Stomach smooth muscle (tissue), 2 donors: Measurements from ENCODE around the gene OPN4.

Source experiments
- H3K27ac ChIP-seq: one replicate; pipeline ENCODE4 v1.7.0; 2013; ENCODE audit warnings: mild to moderate bottlenecking, low read length, inconsistent platforms
- H3K27me3 ChIP-seq, 2 donors: one replicate each; pipeline ENCODE4 v1.7.0; 2013; ENCODE audit warnings: low read length in 2 of 2; ENCODE audit not compliant: insufficient read depth in 2 of 2, control insufficient read depth in 1 of 2
- H3K36me3 ChIP-seq, 2 donors: one replicate each; pipeline ENCODE4 v1.7.0; 2013; ENCODE audit warnings: low read length in 2 of 2; ENCODE audit not compliant: control insufficient read depth in 2 of 2, insufficient read depth in 2 of 2
- H3K4me1 ChIP-seq: one replicate; pipeline ENCODE4 v1.7.0; 2013; ENCODE audit warnings: low read length; ENCODE audit not compliant: control insufficient read depth, insufficient read depth
- H3K4me3 ChIP-seq, 2 donors: one replicate each; pipeline ENCODE4 v1.7.0; 2013; ENCODE audit warnings: low read length in 2 of 2
- H3K9ac ChIP-seq, 2 donors: one replicate each; pipeline ENCODE4 v1.7.0; 2013; ENCODE audit warnings: low read length in 2 of 2, mild to moderate bottlenecking in 1 of 2
- H3K9me3 ChIP-seq, 2 donors: one replicate each; pipeline ENCODE4 v1.7.0; 2013; ENCODE audit warnings: low read length in 2 of 2; ENCODE audit not compliant: control insufficient read depth in 2 of 2
- donor health status: healthy.
- donor health status: Pancreatic carcinoma.

OPN4 gene

GRCh38 chr10:86653987-86654386, 360 bp upstream of the OPN4 start:
- Histone ChIP-seq H3K4me3 (no peak overlapping the region), H3K4me1 (peaks cover 15% of the 10 kb centered on the region), H3K27ac (no peak overlapping the region), H3K36me3 (no peaks in the 10 kb centered on the region), H3K9me3 (no peaks in the 10 kb centered on the region), H3K27me3 (no peaks in the 10 kb centered on the region), H3K9ac (no peak overlapping the region)

DNA sequence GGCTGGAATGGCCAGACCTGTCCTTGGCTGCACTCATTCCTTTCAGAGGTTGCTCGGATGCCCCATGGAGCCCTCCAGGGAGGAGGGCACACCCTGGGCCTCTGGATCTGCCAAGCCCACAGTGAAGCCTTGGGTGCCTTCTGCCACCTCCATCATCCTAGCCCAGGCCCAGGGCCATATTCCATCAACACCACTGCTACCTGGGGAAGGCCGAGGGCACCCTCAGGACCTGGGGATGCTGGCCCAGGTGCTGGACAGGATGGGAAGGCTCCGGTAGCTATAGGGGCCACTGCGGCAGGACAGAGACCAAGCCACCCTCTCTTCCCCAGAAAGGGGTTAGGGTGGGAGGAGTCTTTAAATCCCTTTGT, 810 bp downstream of the OPN4 start:
- Histone ChIP-seq H3K9me3 (no peaks in the 10 kb centered on the region), H3K27me3 (no peaks in the 10 kb centered on the region), H3K27ac (no peak overlapping the region), H3K4me1 (peaks cover 4% of the 10 kb centered on the region), H3K4me3 (no peak overlapping the region), H3K9ac (no peak overlapping the region), H3K36me3 (no peaks in the 10 kb centered on the region)

GRCh38 chr10:86655596-86655995, 1.2 kb downstream of the OPN4 start:
- H3K27me3 ChIP-seq = no peaks in the 10 kb centered on the region
- peaks cover 4% of the 10 kb centered on the region for H3K4me1 ChIP-seq
- no peak overlapping the region for H3K27ac ChIP-seq
- H3K4me3 ChIP-seq = no peak overlapping the region
- no peak overlapping the region for H3K9ac ChIP-seq
- no peaks in the 10 kb centered on the region for H3K9me3 ChIP-seq
- no peaks in the 10 kb centered on the region for H3K36me3 ChIP-seq

DNA sequence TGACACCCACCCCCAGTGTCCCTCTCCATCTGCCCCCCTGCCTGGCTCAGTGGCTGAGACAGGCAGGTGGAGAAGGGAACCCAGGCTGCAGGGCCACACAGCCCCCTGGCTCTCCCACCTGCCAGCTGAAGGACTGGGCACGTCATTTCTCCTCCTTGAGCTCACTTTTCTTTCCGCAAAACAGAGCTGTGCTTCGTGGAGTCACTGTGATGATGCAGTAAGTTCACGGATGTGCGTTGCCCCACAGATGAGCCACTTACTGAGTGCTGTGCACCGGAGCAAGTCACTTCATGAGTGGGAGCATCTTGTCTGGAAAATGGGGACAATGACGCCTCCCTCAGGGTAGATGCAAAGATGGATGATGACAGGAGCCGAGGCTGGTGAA, 2.7 kb downstream of the OPN4 start:
- no peaks in the 10 kb centered on the region for H3K9me3 ChIP-seq
- peaks cover 6% of the 10 kb centered on the region for H3K4me1 ChIP-seq
- no peaks in the 10 kb centered on the region for H3K27me3 ChIP-seq
- no peak overlapping the region for H3K4me3 ChIP-seq
- no peak overlapping the region for H3K9ac ChIP-seq
- H3K36me3 ChIP-seq = no peaks in the 10 kb centered on the region
- H3K27ac ChIP-seq = no peak overlapping the region

DNA sequence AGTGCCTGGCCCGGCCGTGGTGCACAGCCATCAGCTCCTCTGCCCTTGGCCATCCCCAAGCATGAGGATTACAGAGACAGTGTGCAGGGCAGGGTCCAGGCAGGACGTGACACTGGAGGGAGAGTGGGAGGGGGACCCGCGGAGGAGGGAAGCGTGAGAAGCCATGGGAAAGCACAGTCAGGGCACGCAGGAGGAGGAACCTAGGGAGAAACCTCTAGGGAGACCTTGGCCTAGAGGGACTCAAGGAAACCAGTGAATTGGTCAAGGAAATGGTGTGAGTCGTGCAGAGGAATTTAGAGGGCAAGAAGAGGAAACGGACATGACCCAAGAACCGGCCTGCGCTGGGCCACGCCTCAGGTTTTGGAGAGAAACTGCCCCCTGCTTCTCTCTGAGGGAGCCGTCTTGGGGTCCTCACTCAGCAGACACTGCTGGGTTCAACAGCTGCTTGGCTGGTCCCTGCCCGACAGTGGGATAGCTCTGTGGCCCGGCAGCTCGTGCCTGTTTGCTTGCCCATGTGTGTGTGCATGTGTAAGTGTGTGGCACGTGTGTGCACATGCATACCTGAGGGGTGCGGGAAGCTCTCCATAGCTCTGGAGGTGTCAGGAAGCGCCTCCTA, 3.2 kb downstream of the OPN4 start:
- Histone ChIP-seq H3K9me3 (no peaks in the 10 kb centered on the region), H3K27ac (no peak overlapping the region), H3K4me1 (peaks cover 9% of the 10 kb centered on the region), H3K9ac (no peak overlapping the region), H3K4me3 (no peak overlapping the region), H3K27me3 (no peaks in the 10 kb centered on the region), H3K36me3 (no peaks in the 10 kb centered on the region)

DNA sequence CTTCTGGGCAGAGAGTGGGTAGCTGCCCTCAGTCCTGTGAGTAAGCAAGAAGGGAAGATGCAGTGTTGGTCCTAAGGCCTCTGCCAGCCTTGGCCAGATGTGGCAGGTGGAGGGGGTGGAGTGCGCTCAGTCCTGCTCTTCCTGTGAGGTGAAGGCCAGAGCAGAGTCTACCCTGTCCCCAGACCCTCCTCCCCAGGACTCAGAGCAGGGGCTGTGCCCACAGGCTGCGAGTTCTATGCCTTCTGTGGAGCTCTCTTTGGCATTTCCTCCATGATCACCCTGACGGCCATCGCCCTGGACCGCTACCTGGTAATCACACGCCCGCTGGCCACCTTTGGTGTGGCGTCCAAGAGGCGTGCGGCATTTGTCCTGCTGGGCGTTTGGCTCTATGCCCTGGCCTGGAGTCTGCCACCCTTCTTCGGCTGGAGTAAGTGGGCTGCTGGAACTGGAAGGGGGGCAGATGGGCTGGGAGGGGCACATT, 4.0 kb downstream of the OPN4 start:
- H3K9ac ChIP-seq = no peak overlapping the region
- H3K36me3 ChIP-seq = no peaks in the 10 kb centered on the region
- no peaks in the 10 kb centered on the region for H3K9me3 ChIP-seq
- H3K4me1 ChIP-seq = peaks cover 9% of the 10 kb centered on the region
- no peak overlapping the region for H3K4me3 ChIP-seq
- no peaks in the 10 kb centered on the region for H3K27me3 ChIP-seq
- H3K27ac ChIP-seq = no peak overlapping the region

DNA sequence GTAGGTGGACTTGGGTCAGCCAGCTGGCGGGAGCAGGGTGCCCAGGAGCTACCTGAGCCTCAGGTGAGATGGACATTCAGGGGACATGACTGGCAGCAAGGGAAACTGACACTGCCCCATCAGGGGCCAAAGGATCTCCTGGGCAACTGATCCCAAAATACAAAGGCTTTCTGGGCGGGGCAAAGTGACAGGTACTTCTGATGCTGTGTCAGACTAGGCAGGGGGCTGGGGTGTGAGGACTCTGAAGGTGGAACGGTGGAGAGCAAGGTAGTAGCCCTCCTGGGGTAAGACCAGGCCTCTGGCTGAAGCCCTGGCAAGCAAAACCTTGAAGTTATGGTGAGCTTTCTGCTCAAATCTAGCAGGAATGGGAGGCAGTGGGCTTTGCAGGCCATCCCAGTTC, 4.4 kb downstream of the OPN4 start:
- H3K4me1 ChIP-seq = peaks cover 9% of the 10 kb centered on the region
- no peaks in the 10 kb centered on the region for H3K9me3 ChIP-seq

GRCh38 chr10:86659161-86659691, 4.9 kb downstream of the OPN4 start:
- Histone ChIP-seq H3K27me3 (no peaks in the 10 kb centered on the region), H3K36me3 (no peaks in the 10 kb centered on the region), H3K9me3 (no peaks in the 10 kb centered on the region), H3K9ac (no peak overlapping the region), H3K4me3 (no peak overlapping the region), H3K27ac (no peak overlapping the region), H3K4me1 (peaks cover 14% of the 10 kb centered on the region)

More for the DNA sequence above, 4.4 kb downstream of the OPN4 start:
- H3K27ac ChIP-seq = no peak overlapping the region
- H3K27me3 ChIP-seq = no peaks in the 10 kb centered on the region
- H3K9ac ChIP-seq = no peak overlapping the region
- no peak overlapping the region for H3K4me3 ChIP-seq
- no peaks in the 10 kb centered on the region for H3K36me3 ChIP-seq

DNA sequence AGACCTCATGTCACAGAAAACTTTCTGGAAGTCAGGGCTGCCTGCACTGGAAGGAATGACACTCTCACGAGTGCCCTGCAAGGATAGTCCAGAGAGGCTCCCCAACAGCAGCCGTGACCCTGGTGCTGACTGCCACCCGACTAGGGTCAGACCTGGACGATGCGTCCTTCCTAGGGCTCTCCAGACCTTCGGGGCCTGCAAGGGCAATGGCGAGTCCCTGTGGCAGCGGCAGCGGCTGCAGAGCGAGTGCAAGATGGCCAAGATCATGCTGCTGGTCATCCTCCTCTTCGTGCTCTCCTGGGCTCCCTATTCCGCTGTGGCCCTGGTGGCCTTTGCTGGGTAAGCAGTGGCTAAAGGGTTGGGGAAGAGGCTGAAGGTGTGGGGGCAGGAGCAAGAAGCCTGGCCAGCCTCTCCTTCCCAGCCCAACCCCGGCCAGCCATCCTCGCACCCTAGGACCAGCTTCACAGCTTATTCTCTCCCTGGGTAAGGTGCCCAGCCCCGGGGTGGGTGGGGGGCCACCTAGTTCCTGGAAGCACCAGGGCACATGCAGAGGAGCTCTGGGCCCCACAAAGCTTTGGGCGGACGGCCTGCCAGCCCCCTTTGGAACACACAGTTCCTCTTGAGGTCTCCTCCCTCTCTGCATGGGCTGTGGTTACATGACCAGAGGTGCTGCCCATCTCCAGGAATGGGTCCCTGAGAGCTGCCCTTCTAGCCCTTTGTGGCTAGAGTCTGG, 5.5 kb downstream of the OPN4 start:
- Histone ChIP-seq H3K27ac (no peak overlapping the region), H3K9me3 (no peaks in the 10 kb centered on the region), H3K9ac (no peak overlapping the region), H3K27me3 (no peaks in the 10 kb centered on the region), H3K36me3 (no peaks in the 10 kb centered on the region), H3K4me3 (no peak overlapping the region), H3K4me1 (peaks cover 20% of the 10 kb centered on the region)

DNA sequence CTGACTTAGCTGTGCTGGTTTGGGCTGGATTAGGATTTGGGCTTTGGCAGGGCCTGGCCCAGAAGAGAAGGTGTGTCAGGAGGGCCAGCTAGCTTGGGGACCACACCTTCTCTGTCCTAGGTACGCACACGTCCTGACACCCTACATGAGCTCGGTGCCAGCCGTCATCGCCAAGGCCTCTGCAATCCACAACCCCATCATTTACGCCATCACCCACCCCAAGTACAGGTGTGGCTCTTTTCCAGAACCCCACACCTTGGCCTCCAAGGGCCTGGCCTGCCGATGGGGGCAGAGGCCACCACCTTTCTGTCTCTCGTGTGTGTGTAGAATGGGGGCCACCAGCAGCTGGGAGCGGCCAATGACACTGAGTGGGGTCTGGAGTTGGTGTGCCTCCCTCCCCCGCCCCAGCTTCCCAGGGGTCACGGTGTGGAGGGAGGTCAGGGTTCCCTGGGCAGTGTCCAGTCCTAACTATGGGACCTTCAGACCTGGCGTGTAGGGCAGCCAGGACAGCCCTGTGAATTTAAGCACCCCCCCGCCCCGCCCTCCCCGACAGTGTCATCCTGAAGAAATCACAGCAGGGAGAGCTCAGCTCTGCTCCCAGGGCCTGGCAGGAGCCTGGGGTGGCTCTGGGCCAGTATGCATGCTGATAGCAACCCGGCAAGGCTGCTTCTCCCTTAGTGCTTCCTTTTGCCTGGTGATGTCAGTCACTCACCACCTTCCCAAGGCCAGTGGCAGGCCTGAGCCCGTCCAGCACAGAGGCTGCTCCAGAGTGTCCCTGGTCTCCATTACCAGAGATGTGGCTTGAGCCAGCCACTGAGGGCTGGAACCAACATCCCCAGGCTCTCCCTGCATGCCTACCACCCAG, 7.0 kb downstream of the OPN4 start:
- Histone ChIP-seq H3K9me3 (no peaks in the 10 kb centered on the region), H3K4me3 (no peak overlapping the region), H3K4me1 (peaks cover 28% of the 10 kb centered on the region), H3K27me3 (no peaks in the 10 kb centered on the region), H3K27ac (no peak overlapping the region), H3K36me3 (no peaks in the 10 kb centered on the region), H3K9ac (no peak overlapping the region)
